Measurements from ENCODE around the gene FBXO21. TPM values are rescaled to one million over a fixed set of nuclear protein-coding genes. Genes with fewer than 3 reads are reported as not detected.
"Not testable (repeated sequence)": the region's sequence is repeated elsewhere in the genome, so short reads cannot be mapped to it uniquely, and the experiment has no call there.

FBXO21 gene
- total RNA-seq, 1 donor from 2014 or later, result 62.7 TPM

- TF ChIP-seq, protein P1, sequence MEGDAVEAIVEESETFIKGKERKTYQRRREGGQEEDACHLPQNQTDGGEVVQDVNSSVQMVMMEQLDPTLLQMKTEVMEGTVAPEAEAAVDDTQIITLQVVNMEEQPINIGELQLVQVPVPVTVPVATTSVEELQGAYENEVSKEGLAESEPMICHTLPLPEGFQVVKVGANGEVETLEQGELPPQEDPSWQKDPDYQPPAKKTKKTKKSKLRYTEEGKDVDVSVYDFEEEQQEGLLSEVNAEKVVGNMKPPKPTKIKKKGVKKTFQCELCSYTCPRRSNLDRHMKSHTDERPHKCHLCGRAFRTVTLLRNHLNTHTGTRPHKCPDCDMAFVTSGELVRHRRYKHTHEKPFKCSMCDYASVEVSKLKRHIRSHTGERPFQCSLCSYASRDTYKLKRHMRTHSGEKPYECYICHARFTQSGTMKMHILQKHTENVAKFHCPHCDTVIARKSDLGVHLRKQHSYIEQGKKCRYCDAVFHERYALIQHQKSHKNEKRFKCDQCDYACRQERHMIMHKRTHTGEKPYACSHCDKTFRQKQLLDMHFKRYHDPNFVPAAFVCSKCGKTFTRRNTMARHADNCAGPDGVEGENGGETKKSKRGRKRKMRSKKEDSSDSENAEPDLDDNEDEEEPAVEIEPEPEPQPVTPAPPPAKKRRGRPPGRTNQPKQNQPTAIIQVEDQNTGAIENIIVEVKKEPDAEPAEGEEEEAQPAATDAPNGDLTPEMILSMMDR (IDR thresholded peaks at IDR 0.05; ENCODE audit: unreplicated experiment), result no peak
- Mint-ChIP-seq H3K27me3 (peaks cover 3% of the 10 kb centered on the region), H3K4me3 (ENCODE audit: low read depth) (no peak overlapping the region), H3K9me3 (ENCODE audit: low read depth) (no peaks in the 10 kb centered on the region), H3K4me1 (ENCODE audit: low read depth) (peaks cover 3% of the 10 kb centered on the region), H3K27ac (no peak overlapping the region), H3K36me3 (ENCODE audit: insufficient read depth) (no peaks in the 10 kb centered on the region)
- DNase-seq (ENCODE audit: low spot score, unreplicated experiment), result no peak
Measured at GRCh38 chr12:117111821-117112595, 78.3 kb downstream of the FBXO21 start.

DNA sequence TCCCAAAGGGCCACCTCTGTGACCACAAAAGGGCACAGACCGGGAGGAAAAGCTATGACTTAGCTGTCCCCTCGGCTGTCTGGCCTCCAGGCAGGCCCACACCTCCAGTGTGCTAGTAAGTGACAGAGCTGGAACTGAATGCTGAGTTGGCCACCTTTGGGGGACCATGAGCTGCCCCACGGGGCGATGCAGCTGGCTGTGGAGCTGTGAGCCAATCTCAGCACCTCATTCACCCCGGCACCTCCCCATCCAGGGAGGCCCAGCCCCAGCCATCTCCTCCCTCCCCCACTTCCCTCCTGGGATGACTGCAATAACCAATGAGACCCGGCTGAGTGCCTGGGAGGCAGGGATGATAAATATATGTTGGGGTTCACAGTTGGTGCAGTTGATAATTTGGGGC, 78.9 kb downstream of the FBXO21 start:
- H3K36me3 Mint-ChIP-seq (ENCODE audit: insufficient read depth), result no peaks in the 10 kb centered on the region
- no peak overlapping the region for H3K4me3 Mint-ChIP-seq (ENCODE audit: low read depth)
- H3K27ac Mint-ChIP-seq, result no peak overlapping the region
- peaks cover 3% of the 10 kb centered on the region for H3K27me3 Mint-ChIP-seq
- no peak for DNase-seq (ENCODE audit: low spot score, unreplicated experiment)
- peaks cover 3% of the 10 kb centered on the region for H3K4me1 Mint-ChIP-seq (ENCODE audit: low read depth)
- TF ChIP-seq, protein P1 (IDR thresholded peaks at IDR 0.05; ENCODE audit: unreplicated experiment), result no peak
- no peaks in the 10 kb centered on the region for H3K9me3 Mint-ChIP-seq (ENCODE audit: low read depth)

- Mint-ChIP-seq H3K27ac (no peak overlapping the region), H3K4me1 (ENCODE audit: low read depth) (peaks cover 3% of the 10 kb centered on the region), H3K4me3 (ENCODE audit: low read depth) (no peak overlapping the region), H3K36me3 (ENCODE audit: insufficient read depth) (peaks cover 1% of the 10 kb centered on the region), H3K27me3 (peaks cover 6% of the 10 kb centered on the region), H3K9me3 (ENCODE audit: low read depth) (no peaks in the 10 kb centered on the region)
- no peak for DNase-seq (ENCODE audit: low spot score, unreplicated experiment)
- TF ChIP-seq, protein P1 (IDR thresholded peaks at IDR 0.05; ENCODE audit: unreplicated experiment), result no peak
Measured at GRCh38 chr12:117109943-117110635, 80.2 kb downstream of the FBXO21 start.

DNA sequence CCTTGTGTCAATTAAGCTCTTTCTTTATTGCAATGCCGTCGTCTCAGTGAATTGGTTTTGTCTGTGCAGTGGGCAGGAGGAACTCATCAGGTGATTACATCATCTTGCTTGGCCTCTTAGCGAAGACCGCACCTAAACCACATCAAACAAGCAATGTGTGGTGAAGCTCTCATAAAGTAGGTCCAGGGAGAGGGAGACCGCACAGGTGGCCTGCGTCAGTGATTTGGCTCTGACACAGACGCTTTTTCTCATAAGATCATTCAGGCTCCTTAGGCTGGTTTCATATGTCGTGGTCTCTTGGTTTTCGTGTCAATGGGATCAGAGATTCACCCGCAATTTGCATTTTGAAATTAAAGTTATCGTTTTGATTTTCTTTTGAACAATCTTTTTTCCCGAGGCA, 84.4 kb downstream of the FBXO21 start:
- Mint-ChIP-seq H3K4me1 (ENCODE audit: low read depth) (no peaks in the 10 kb centered on the region), H3K4me3 (ENCODE audit: low read depth) (no peak overlapping the region), H3K27ac (no peak overlapping the region), H3K36me3 (ENCODE audit: insufficient read depth) (peaks cover 1% of the 10 kb centered on the region), H3K27me3 (peaks cover 22% of the 10 kb centered on the region), H3K9me3 (ENCODE audit: low read depth) (no peaks in the 10 kb centered on the region)
- TF ChIP-seq, protein P1 (IDR thresholded peaks at IDR 0.05; ENCODE audit: unreplicated experiment), result no peak
- DNase-seq (ENCODE audit: low spot score, unreplicated experiment), result no peak

- not testable (repeated sequence) for H3K4me1 Mint-ChIP-seq (ENCODE audit: low read depth); H3K36me3 Mint-ChIP-seq (ENCODE audit: insufficient read depth); H3K27ac Mint-ChIP-seq; DNase-seq (ENCODE audit: low spot score, unreplicated experiment); H3K9me3 Mint-ChIP-seq (ENCODE audit: low read depth); H3K4me3 Mint-ChIP-seq (ENCODE audit: low read depth)
- H3K27me3 Mint-ChIP-seq, result peaks cover 37% of the 10 kb centered on the region
Measured at GRCh38 chr12:117104003-117104402, 86.3 kb downstream of the FBXO21 start.

Data from progenitor cell of endocrine pancreas (in vitro differentiated cells).